GM18907 (cell line): Measurements from ENCODE around the gene RNF220.

Source experiments
- ATAC-seq: cut with Tn5 transposase; IDR thresholded peaks from one replicate; pipeline ENCODE4 v1.9.1; 2021; ENCODE audit warnings: mild to moderate bottlenecking, moderate library complexity; ENCODE audit not compliant: unreplicated experiment

The RNF220 gene

DNA sequence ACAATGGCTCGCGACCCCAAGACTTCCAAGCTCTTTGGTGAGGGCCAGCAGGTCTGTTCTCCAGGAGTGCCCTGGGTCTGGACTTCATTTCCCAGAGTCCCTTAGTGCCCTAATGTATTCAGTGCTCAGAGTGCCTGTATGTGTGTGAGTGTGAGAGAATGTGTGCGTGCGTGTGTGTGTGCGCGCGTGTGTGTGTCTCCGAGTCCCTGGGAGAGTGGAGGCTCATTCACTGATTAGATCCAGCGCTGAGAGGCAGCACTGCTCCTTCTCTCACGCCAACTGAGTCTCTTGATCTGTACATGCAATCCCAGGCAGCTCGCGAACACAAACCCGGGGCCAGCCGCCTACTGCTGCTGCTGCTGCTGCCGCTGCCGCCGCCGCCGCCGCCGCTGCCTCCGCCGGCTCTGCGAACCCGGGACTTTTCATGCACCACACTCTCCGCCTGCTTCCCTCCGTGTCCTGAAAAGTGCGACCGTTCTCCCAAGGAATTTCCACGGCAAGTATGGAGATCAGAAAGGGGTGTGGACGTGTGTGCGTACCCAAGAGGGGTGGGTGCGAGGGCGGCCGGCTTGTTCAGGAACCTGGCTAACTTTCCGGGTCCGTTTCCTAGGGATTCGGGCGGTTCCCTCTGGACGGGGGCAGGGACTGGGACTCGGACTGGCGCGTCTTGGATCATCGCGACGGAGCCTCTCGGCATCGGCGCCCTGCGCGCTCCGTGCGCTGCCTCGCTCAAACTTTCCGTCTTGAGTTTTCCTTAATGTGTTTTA, at the start of gene RNF220:
Gene RNF220 (plus strand): TSS at position 225 of the 767 bp plus-strand sequence.
- no peak for ATAC-seq

DNA sequence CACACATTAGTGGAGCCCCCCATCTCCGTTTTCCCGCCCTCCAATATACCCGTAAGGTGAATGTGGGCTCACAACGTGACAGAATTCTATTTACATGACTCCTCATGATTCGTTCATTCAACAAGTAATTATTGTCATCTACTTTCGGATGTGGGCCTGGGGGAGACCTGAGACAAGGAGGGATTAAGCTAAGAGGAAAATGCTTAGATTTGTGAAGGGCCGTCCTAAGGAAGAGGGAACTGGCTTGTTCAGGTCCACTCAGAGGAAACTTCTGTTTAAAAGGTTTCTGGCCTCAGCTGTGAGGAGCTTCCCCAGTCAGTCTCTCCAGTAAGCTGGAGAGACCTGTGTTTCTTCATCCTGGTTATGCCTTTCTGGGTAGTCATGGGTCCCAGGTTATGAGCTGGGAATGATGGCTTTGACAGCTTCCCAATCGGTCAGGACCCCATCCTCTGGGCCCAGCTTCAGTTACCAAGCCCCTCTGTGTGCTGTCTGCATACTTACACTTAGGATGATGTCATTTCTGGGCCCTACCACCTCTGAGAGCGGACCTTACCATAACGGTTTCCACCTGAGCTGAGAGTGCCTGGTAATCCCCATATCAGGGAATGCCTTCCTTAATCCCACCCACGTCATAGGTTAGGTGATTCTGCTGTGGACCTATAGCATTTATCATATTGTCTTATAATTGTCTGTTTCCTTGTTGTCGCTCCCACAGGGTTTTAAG, 49.3 kb upstream of the RNF220 start:
- ATAC-seq = no peak

DNA sequence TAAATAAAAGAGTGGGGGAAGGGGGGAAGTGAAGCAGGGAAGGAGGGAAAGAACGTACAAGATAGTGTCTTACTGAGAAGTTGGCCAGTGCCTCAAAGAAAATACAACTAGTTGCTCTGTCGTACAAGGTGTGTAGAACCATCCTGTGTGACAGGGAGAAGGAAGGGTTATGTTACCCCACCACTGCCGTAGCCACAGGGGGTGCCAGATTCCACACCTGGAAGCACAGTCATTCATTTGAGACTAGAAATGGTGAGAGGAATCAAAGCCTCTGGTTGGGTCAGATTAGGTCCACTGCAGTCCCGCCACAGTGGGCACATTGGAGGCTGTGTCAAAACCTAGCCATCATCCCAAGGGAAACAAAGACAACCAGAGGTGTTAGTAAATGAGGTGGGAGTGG, 47.3 kb upstream of the RNF220 start:
- no peak for ATAC-seq

DNA sequence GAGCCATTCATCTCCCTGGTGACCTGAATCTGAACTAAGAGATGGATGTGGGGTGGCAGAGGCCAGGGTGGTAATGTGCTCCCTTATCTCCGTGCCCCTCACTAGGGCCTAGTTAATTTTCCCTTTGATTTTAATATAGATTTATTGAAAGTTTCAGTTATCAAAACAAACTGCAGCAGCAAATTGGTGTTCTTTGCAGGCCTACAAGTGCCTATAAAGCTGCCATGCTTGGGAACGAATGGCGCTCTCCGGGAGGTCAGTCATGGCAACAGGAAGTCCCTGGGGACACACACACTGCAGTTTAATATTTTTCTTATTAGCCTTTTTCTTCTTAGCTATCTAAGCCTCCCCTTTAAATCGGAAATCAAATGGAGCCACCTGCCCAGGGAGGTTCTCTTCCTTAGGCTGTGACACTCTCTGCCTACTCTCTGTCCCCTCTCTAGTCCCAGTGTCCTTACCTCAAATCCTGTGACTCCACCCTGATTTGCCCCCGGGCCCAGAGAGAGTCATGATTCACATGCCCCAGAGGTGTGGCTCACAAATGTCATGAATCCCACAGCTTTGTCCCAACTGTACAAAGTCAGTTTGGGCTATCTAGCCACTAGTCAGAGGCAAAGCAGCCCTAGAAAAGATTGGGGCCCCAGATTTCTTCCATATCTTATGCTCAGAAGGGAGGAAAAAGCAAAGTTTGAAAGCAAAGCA, 45.7 kb upstream of the RNF220 start:
- no peak for ATAC-seq

DNA sequence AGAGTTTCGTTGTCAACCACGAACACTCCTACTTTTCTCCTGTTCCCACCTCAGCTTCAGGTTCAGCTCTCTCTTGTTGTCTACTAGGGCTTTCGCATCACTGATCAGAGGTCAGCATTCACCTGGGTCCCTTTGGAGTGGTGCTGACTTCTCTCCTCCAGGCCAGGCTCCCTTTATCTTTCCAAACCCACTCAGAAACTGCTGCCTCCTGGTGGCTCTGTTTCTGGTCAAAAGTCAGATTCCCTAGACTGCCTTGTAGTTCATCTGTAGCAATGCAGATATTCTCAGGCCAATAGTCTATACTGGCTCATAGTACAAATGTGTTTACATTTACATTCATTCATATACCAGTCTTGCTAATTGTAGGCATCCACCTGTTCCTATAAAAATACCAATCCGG, 43.6 kb upstream of the RNF220 start:
- no peak for ATAC-seq

DNA sequence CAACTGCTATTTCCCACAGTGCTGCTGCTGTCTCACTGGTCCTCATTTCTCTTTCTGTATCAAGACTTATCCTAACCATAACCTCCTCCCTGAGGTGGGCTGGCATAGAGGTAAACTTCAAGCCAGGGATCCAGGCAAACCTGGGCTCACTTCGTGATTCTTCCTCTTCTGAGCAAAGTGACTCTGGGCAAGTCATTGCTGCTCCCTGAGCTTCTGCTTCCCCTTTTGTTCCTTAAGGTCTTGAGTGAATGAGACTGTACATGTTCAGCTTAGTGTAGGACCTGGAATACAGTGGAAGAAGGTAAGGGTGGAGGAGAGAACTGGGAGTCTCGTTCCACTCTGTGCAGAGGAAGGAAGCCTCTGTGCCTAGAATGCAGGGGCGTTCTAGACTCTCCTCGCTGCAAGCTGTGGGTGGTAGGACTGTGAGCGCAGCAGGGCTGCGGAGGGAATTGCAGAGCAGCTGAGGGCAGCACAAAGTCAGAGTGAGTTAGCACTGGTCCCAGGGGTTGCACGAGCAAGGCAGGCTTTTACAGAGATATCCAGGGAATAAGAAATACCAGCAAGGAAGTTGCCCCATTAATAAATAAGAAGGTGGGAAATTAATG, 38.6 kb upstream of the RNF220 start:
- no peak for ATAC-seq

DNA sequence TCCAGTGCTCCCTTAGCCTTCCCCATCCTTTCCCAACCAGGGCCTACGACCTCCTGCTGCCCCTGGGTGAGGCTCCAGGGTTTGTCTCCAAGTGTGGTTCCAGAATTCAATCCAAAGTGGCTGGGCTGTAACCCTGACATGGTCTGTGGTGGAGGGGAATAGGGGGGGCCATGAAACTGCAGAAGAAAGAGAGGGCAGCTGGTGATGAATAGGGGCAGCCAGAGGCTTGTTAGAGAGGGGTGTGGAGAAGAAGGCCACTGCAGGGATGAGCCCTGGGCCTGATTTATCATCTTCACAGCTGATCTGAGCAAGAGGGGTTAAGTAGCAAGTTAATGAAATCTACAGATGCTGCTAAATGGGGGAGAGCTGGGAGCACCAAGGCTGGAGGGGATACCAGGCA, 37.1 kb upstream of the RNF220 start:
- ATAC-seq = no peak

DNA sequence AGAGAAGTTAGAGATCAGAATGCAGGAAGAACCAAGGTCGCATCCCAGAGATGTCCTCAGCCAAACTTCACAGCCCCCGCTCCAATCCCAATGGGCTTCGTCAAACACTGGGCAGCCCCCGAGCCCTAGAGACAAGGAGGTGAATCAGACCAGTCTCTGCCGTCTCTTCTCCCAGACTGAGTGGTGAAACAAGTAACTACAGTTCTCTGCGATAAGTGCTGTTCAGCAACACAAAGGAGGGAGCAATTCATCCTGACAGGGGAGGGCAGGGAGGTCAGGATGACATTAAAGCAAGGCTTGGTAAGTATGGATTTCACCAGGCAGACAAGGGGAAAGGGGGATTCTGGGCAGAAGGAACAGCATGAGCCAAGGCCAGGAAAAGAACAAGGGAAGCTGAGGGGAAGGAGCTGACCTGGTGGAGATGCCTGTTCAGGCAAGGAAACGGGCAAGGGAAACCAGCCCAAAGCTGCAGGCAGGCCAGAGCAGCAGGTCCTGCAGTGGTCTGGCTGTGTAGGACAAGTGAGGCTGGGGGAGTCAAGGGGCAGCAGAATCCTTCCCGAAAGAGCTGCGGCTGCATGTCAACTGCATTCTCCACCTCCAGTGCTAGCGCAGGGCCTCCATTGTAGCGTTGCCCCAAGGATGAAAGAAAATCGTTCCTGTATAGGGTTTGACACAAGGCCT, 36.4 kb upstream of the RNF220 start:
- no peak for ATAC-seq

DNA sequence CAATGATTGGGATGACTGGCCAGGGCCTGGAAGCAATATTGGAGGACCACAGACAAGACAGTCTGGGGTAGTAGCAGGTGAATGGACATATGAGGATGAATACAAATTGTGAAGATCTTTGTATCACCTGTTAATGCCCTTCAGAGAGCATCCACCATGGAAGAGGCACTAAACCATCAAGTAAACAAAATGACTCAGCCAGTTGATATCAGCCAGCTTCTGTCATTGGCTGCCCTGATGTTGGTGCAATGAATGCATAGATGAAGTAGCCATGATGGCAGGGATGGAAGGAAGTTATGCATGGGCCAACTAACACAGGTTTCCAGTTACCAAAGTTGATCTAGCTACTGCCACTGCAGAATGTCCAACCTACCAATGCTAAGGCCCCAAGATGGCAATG, 33.8 kb upstream of the RNF220 start:
- ATAC-seq = no peak

DNA sequence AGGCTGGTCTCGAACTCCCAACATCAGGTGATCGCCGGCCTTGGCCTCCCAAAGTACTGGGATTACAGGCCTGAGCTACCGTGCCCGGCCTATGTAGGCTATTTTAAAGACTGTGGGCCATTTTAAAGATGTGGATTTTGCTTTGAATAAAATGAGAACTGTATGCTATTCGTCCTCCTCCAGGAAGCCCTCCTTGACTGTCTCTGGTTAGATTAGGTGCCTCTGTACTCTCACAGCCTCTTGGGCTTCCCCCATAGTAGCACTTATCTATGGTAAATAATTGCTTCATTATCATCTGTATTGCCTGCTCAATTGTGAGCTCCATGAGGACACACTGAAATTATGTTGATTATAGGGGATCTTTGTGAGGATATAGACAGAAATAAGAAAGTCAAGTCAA, 29.5 kb upstream of the RNF220 start:
- ATAC-seq = no peak

DNA sequence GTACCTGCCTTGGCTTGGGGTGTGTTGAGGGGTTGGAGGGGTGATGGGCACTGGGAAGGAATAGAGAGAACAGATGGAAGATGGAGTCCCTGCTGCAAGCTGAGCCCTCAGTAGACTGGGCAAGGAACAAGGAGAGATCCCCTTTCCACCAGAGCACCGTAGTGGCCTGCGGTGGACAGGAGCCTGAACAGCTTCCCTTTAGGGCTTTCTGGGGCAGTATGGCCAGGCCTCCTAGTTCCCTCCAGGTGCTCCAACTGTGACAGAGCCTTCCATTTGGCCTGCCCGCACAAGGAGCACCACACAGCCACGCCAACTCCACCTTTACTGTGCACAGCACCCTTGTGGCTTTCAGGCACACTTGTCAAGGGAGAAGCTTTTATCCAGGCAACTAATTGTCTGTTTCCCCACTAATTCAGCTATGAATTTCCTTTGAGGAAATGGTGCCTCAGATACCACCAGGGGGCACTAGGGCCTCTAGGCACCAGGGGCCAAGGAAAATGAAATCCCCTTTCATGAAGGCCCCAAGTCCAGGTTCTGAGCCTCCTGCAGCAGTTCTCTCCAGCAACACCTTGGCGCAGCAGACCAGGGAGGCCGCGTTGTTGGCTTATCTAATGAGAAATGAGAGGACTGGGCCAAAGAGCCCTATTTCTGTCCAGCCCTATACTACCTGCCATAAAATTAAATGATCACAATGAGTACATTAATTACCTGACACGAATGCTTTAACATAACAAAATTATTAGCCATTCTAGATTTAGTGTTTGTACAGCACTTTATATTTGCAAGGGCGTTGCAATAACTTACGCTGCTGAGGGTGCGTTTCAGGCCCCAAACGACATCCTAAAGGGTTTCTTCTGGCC, 26.9 kb upstream of the RNF220 start:
- no peak for ATAC-seq

DNA sequence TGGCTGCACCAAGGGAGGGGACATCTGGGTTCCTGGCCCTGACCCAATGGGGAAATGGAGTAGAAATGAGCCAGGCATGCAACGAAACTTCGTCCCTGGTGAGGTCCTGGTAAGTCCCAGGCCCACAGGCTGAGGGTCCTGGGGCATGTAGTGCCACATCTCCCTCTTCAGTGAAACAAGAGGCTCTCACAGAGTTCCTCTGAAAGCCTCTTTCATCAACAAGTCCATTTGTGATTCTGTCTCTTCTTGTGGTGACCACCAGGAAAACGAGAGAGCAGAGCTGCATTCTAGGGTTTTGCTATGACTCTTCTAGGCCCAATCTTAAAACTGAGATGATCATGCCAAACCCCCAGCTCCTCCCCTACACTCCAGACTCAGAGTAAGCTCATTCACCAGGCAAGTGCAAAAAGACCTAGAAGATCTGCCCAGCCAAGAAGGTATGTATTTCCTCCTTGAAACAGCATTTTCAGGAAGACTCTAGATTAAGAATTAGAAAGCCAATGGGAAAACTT, 24.3 kb upstream of the RNF220 start:
- no peak for ATAC-seq

DNA sequence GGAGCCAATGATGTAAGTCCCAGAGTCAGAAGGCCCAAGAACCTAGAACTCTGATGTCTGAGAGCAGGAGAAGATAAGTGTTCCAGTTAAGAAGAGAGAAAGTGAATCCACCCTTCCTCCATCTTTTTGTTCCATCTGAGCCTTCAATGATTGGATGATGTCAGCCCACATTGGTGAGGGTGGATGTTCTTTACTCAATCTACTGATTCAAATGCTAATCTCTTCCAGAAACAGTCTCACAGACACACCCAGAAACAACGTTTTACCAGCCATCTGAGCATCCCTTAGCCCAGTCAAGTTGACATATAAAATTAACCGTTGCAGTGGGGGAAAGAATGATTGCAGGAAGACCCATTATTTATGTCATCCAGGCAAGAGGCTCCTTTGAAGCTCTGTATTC, 16.5 kb upstream of the RNF220 start:
- ATAC-seq = no peak

DNA sequence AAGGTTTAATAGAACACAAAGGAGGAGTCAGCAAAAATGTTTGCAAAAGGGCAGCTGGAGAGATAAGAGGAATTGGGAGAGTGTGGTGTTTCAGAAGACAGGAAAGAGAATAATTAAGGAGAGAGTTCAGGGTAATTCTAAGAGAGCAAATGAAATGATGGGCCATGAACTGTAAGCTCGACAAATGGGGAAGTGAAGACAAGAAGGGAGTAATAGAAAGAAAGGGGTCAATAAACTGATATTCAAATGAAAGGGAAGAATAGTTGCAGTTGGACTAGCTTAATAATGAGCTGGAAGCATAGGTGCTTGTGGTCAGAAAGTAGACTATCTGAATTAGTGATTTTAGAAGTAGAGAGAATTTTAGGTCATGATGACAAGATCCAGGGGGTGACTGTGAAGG, 15.6 kb upstream of the RNF220 start:
- no peak for ATAC-seq

DNA sequence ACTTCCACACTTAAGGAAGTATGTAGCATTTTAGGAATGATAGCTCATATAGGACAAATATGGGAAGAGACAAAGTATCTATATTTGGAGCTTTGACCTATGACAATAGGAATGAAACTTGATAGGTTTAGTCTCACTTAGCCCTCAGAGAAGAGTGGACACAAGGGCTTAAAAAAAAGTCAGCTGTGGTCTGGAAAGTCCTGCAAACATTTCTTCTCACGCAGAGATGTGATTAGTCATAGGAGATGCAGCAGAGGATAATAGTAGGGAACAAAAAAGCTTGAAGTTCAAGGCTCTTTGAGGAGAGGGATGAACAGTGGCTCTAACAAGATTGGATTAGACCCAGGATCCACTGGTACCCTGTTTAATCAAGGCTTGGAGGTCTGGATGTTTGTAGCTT, 14.8 kb upstream of the RNF220 start:
- ATAC-seq = no peak

DNA sequence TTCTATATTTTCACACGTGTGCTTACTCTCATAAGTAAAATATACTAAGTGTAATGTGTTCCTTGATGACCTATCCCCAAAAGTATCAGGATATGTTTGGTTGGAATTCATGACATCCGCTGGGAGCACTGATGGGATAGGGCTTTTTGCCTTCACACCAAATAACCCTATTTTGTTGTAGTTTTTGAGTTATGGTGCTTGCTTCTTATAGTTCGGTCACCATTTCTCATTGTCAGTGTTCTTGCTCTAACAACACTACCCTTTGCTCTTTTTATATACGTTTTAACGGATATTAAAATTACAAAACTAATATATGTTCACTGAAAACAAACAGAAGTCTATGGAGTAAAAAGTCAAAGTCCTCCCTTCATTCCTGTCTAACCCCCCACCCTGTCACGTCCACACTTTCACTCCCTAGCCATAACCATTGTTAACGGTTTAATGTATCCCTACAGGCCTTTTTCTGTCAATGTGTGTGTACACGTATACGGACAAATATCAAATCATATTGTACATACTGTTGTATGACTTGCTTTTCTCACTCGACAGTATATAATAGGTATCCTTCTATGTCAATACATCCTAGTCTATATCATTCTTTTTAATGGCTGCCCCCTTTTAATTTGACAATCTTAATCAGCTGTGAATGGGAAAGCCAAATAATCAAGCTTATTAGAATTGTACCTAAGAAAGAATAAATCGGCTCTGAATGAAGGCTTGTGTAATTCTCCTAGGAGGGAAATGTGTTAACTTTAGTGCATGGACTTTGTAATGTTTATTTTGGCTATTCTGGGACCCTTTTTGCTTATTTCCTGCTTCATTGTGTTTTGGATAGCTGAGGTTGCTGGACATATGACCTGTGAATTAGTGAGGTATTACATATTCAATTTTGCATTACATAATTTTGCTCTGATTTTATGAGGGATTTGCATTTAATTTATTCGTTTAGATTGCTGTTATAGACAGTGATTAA, 3.5 kb upstream of the RNF220 start:
- no peak for ATAC-seq

DNA sequence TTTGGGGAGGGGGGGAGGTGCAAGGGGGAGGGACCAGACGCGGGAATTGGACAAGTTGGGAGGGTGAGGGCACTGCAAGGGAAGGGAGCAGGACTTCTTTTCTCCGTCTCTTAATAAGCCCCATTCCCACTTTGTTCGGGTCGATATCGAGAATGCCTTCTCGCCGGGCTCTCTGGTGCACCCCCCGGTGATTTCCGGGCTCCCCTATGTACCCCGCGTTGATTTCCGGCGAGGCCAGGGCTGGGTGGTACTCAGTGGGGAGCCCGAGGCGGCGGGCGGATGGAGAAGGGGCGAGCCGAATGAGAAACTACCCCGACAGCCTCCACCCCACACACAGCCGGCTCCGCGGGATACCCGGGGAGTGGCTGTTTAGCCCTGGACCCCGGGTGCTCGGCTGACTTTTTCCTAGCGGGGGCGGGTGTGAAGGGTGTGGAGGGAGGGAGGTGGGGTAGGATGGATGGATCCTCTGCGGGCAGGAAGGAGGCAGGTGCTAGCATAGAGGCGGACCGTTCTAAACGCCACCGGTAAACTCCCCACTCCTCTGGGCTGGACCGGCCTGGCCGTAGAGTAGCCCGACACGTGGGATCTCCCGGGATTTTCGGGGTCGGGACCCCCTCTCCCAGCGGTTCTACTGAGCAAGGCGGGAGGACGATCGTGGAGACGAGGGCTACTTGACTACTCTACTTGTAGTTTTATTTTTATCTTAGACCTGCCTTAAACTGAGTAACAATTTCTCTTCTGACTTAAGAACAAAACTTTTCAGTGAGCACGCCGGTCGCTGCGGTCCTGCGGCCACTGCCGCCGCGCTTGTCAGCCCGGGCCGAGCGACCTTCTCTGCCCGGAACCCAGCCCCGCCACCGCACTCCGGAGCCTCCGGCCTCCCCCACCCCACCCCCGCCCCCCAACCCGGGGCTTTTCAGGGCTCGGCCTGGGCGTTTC, 1.0 kb downstream of the RNF220 start:
- ATAC-seq = no peak
